22Rv1 (cell line): ENCODE results near the gene TSC22D4.

Experiments
- H3K27ac ChIP-seq: fragments of 450-650 bp; 2 replicates; pipeline ENCODE4 v1.5.1; 2017
- CTCF ChIP-seq: fragments of 450-650 bp; IDR thresholded peaks from 2 replicates; pipeline ENCODE4 v1.5.1; 2017; ENCODE audit warnings: mild to moderate bottlenecking
- ZFX ChIP-seq: fragments of 450-650 bp; IDR thresholded peaks from 2 replicates; pipeline ENCODE4 v1.6.1; 2017; ENCODE audit warnings: antibody characterized with exemption, borderline replicate concordance

Gene TSC22D4

GRCh38 chr7:100437150-100438100 lies 41.6 kb downstream of the TSC22D4 start:
- no peak for TF ChIP-seq CTCF
- TF ChIP-seq ZFX: no peak
- H3K27ac ChIP-seq: peak overlapping the region; percentile 100

- TF ChIP-seq CTCF (no peak), ZFX (no peak)
- peak overlapping the region; percentile 100 for H3K27ac ChIP-seq
Observed at GRCh38 chr7:100435401-100436304, 43.4 kb downstream of the TSC22D4 start.

- TF ChIP-seq ZFX: no peak
- TF ChIP-seq CTCF: no peak
- H3K27ac ChIP-seq: peak overlapping the region; percentile 100
Observed at GRCh38 chr7:100434297-100435144, 44.5 kb downstream of the TSC22D4 start.

GRCh38 chr7:100433592-100434296 lies 45.3 kb downstream of the TSC22D4 start:
- no peak for TF ChIP-seq CTCF
- TF ChIP-seq ZFX: no peak
- peak overlapping the region; percentile 100 for H3K27ac ChIP-seq

GRCh38 chr7:100433276-100433591 lies 45.8 kb downstream of the TSC22D4 start:
- TF ChIP-seq ZFX: no peak
- no peak for TF ChIP-seq CTCF
- H3K27ac ChIP-seq: peak overlapping the region; percentile 100

GRCh38 chr7:100432621-100433275 lies 46.3 kb downstream of the TSC22D4 start:
- TF ChIP-seq CTCF (no peak), ZFX (no peak)
- H3K27ac ChIP-seq: peak overlapping the region; percentile 100
